Measurements from ENCODE around the gene NPBWR2.
"Not testable (repeated sequence)": the region's sequence is repeated elsewhere in the genome, so short reads cannot be mapped to it uniquely, and the experiment has no call there.

The NPBWR2 gene

DNA sequence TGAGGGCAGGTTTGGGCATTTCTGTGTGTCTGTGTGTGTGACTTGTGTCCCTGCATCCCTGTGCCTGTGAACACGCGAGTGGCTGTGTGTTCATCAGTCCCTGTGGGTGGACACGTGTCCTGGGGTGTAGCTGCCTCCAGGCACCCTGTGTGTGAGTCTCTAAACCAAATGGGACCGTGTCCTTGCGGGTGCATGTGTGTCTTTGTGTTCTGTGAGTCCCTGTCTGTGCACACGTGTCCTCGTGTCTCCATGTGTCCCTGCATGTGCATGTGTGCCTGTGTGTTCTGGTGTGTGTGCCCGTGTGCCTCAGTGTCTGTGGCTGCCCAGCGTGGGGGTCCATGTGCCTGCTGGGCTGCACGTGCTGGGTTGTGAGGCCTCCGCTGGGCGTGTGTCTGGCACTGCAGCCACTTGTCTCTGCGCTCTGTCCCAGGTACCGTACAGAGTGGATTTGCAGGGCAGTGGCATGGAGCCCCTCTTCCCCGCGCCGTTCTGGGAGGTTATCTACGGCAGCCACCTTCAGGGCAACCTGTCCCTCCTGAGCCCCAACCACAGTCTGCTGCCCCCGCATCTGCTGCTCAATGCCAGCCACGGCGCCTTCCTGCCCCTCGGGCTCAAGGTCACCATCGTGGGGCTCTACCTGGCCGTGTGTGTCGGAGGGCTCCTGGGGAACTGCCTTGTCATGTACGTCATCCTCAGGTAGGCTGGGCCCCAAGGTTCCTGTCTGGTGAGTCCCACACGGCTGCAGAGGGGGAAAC is 14.9 kb downstream of the NPBWR2 start:
- DNase-seq (ENCODE audit: low read depth), result no peak
- H3K4me3 ChIP-seq (ENCODE audit: low read depth, low read length), result no peak overlapping the region
- TF ChIP-seq, protein P1, sequence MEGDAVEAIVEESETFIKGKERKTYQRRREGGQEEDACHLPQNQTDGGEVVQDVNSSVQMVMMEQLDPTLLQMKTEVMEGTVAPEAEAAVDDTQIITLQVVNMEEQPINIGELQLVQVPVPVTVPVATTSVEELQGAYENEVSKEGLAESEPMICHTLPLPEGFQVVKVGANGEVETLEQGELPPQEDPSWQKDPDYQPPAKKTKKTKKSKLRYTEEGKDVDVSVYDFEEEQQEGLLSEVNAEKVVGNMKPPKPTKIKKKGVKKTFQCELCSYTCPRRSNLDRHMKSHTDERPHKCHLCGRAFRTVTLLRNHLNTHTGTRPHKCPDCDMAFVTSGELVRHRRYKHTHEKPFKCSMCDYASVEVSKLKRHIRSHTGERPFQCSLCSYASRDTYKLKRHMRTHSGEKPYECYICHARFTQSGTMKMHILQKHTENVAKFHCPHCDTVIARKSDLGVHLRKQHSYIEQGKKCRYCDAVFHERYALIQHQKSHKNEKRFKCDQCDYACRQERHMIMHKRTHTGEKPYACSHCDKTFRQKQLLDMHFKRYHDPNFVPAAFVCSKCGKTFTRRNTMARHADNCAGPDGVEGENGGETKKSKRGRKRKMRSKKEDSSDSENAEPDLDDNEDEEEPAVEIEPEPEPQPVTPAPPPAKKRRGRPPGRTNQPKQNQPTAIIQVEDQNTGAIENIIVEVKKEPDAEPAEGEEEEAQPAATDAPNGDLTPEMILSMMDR (conservative IDR thresholded peaks at IDR 0.05; ENCODE audit: low read depth, low read length), result no peak

DNA sequence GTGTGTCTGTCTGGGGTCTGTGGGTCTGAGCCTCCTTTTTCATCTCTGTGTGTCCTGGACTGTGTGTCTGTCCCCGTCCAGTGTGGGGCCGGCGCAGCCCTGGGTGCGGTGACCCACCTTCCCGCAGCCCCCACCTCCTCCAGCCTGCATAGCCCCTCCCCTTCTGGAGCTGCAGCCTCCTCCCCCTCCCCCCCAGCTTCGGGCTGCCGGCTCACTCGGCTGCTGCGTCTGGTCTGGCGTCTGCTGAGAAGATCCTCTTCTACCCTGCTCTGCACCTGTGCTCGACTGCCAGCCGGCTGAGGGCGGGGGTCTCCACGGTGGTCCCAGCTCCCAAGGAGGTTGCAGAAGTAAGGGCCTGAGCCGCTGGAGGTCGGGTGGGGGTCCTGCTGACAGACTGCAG is 15.6 kb downstream of the NPBWR2 start:
- TF ChIP-seq, protein P1 (conservative IDR thresholded peaks at IDR 0.05; ENCODE audit: low read depth, low read length), result no peak
- no peak for DNase-seq (ENCODE audit: low read depth)
- no peak overlapping the region for H3K4me3 ChIP-seq (ENCODE audit: low read depth, low read length)

DNA sequence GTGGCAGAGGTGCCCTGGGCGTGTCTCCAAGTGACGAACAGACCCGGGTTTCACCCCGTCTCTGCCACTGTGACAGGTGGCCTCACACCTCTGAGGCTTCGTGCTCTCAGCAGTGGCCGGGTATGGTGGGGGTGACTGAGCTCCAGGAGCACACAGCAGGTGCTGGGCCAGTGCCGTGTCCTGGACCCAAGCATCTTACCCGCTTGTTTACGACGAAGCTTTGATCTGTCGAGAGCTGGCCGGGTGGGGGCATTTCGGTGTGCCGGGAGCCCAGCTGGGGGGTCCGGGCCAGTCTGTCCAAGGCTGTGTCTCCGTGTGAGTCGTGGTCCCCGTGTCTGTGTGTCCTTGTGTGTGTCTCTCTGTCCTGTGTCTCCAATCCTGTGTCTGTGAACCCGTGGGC is 16.0 kb downstream of the NPBWR2 start:
- TF ChIP-seq, protein P1 (conservative IDR thresholded peaks at IDR 0.05; ENCODE audit: low read depth, low read length), result no peak
- H3K4me3 ChIP-seq (ENCODE audit: low read depth, low read length), result no peak overlapping the region
- no peak for DNase-seq (ENCODE audit: low read depth)

DNA sequence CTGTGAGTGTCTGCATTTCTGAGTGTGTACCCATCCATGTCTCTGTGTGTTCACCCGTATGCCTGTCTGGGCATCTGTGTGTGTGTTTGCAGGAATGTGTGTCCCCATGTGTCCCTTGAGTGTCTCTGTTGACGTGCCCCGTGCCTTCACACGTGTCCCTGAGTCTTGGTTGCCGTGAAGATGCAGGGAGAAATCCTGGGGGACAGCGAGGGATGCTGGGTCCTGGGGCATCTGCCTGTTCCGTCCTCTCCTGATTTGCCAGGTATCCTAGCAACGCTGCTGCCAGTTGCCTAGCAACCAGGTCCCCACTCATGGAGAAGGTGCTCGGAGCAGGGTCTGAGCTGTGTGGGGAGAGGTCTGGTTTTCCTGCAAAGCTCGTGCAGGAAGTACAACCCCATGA is 17.2 kb downstream of the NPBWR2 start:
- no peak overlapping the region for H3K4me3 ChIP-seq (ENCODE audit: low read depth, low read length)
- TF ChIP-seq, protein P1 (conservative IDR thresholded peaks at IDR 0.05; ENCODE audit: low read depth, low read length), result no peak
- no peak for DNase-seq (ENCODE audit: low read depth)

DNA sequence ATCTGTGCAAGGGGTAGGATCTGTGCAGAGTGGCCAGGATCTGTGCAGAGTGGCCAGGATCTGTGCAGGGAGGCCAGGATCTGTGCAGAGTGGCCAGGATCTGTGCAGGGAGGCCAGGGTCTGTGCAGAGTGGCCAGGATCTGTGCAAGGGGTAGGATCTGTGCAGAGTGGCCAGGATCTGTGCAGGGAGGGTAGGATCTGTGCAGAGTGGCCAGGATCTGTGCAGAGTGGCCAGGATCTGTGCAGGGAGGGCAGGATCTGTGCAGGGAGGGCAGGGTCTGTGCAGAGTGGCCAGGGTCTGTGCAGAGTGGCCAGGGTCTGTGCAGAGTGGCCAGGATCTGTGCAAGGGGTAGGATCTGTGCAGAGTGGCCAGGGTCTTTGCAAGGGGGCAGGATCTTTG is 18.8 kb downstream of the NPBWR2 start:
- not testable (repeated sequence) for H3K4me3 ChIP-seq (ENCODE audit: low read depth, low read length); DNase-seq (ENCODE audit: low read depth)

DNA sequence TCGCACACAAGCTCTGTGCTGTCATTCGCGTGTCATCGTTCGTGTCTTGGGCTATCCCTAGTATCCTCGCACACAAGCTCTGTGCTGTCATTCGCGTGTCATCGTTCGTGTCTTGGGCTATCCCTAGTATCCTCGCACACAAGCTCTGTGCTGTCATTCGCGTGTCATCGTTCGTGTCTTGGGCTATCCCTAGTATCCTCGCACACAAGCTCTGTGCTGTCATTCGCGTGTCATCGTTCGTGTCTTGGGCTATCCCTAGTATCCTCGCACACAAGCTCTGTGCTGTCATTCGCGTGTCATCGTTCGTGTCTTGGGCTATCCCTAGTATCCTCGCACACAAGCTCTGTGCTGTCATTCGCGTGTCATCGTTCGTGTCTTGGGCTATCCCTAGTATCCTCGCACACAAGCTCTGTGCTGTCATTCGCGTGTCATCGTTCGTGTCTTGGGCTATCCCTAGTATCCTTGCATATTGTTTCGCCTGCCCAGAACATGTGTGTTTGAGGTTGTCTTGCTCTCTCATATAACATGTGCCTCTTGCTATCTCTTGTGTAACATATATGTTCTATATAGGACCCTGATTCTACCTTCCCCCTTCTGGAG is 20.0 kb downstream of the NPBWR2 start:
- not testable (repeated sequence) for DNase-seq (ENCODE audit: low read depth); H3K4me3 ChIP-seq (ENCODE audit: low read depth, low read length)

DNA sequence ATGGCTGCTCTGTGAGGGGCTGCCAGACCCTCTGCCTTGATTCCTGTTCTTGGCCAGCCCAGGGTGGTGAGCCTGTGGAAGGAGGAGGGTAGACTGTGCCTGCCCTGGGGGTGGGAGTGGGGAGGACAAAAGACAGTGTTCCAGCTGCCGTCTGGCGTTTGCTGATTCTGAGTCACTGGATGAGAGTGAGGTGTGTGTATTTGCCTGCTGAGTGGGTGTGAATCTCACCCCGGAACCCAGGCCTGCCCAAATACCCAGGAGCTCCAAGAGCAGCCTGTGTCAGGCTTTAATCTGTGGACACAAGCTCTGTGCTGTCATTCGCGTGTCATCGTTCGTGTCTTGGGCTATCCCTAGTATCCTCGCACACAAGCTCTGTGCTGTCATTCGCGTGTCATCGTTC is 20.6 kb downstream of the NPBWR2 start:
- no peak for DNase-seq (ENCODE audit: low read depth)
- TF ChIP-seq, protein P1 (conservative IDR thresholded peaks at IDR 0.05; ENCODE audit: low read depth, low read length), result no peak
- no peak overlapping the region for H3K4me3 ChIP-seq (ENCODE audit: low read depth, low read length)

DNA sequence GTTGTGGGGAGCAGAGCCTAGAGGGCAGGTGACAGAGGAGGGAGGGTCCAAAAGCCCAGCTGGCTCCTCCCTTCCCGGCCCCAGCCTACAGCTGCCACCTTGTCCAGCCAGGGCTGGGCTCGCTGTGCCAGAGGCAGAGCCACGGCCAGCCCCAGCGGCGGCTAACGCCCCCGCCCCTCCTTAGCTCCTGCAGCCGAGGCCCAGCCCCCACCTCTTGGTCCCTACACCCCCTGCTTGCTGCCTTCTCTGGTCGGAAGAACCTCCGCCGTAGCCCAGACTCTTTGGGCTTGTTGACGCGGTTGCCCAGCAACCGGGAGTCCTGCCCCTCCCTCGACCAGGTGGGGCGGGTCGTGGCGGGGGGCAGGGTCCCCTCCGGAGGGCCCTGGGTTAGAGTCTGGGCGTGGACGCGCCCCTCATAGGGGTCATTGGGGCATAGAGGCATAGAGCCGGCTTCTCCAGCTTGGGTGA is 22.6 kb downstream of the NPBWR2 start:
- DNase-seq (ENCODE audit: low read depth), result no peak
- no peak overlapping the region for H3K4me3 ChIP-seq (ENCODE audit: low read depth, low read length)

More for the DNA sequence above, 22.6 kb downstream of the NPBWR2 start:
- TF ChIP-seq, protein P1 (conservative IDR thresholded peaks at IDR 0.05; ENCODE audit: low read depth, low read length), result no peak

Data from choroid plexus epithelial cell (primary cell).